GM19372 (cell line): ENCODE results near the gene PGC.

Source experiments
- ATAC-seq: cut with Tn5 transposase; IDR thresholded peaks from one replicate; pipeline ENCODE4 v1.9.1; 2021; ENCODE audit warnings: mild to moderate bottlenecking, low read depth, moderate library complexity; ENCODE audit not compliant: unreplicated experiment

Gene PGC

DNA sequence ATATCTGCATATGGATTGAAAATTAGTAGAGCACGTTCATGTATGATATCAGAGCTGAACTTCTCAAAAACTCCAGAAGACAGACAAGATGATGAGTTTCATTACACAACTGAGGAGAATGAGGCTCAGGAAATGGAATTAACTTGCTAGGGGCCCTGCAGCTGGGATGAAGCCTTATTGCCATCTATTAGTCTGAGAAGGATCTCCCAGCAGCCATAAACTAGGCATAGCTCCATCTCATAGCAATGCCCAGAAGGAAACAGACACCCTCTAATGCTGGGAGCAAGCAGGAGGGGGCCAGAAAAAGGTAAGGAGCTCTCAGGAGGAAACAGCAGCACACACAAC, 29.8 kb downstream of the PGC start:
- ATAC-seq, result no peak

DNA sequence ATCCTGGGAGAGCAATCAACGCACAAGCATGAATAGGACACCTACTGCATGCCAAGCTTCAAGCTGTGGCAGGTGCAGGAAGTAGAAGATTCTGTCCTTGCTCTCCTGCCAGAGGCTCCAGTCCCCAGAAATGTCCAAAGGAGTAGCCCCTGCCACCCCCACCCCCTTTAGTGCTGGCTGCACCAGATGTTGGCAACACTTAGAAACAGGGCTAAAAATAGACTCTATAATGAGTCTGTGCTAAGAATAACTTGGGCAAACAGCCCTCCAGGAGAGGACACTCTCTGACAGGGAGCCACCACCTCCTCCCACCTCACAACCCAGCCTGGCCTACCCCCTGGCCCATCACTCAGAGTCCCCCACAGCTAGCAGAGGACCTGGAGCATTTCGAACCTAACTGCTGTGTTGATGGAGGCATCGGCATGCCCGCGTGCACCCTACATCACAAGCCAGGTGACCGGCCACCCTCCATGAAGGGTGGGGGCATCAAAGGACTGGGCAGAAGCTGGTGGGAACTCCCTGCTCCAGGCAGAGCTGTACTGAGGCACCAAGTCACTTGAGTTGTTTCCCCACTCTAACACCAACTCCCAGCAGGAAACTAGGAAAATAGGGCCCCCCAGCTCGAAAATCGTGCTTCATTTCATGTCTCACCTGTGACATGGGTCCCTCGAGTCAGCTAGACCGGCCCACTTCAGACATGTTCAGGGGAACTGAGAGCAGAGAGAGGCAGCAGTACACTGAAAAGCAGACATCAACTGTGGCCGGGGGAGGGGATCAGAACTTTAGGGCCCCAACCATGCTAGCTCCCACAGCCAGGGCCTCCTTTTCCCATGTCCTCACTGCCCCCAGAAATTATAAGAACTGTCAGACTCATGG, 30.4 kb downstream of the PGC start:
- ATAC-seq, result no peak

- ATAC-seq, result no peak
These were observed 31.2 kb downstream of the PGC start for GRCh38 chr6:41715795-41716515.

- ATAC-seq, result no peak
These were observed 32.5 kb downstream of the PGC start for GRCh38 chr6:41714556-41715273.

GRCh38 chr6:41713650-41714291, 33.4 kb downstream of the PGC start:
- no peak for ATAC-seq

GRCh38 chr6:41713159-41713649, 34.0 kb downstream of the PGC start:
- ATAC-seq, result no peak

GRCh38 chr6:41712651-41713103, 34.5 kb downstream of the PGC start:
- no peak for ATAC-seq

DNA sequence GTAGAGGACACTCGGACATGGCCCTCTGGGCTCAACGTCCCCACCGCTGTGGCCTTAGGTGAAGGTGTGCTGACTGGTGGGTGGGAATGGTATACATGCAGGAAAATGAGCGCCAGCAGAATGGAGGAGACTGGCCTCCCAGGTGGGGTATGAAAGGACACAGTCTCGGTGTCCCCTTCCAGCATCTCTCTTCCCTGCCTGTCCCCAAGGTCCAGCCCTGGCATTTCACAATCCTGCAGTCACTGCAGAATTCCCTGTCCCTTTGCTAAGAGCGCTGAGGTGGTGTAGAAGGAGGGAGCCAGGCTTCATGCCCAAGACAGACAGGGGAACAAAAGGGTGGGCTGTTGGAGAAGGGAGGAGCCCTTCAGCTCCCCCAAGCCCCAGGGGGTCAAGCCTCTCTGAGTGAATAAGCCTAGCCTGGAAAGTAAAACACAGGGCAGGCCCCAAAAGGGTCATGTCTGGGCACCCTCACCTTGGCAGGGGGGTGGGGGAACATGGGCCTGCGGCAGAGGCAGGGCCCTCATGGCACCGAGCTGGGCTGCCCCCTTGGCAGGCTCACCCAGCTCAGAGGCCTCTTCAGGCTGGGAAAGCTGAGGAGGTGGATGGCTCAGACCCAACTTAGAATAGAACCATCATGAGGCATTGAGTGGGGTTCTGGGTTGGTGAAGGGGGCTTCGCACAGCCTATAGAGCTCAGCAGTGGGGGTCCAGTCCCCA, 35.7 kb downstream of the PGC start:
- no peak for ATAC-seq

GRCh38 chr6:41709375-41709774, 37.8 kb downstream of the PGC start:
- no peak for ATAC-seq

DNA sequence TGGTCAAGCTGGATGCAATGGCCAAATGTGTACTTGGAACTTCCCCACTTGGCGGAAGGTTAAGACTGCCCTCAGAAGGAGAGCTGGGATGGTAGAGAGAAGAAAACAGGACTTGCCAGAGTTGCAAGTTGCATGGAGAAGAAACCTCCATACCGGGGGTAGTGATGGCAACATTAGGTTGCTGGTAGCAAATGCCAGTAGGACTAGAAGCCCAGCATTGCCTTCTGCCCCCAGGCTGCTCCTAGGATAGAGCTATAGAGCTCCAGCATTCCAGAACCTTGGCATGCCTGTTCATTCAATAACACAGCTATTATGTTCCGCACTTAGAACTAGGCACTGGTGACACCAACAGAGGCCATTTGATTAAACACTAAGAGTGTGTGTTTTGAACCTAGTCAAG, 38.3 kb downstream of the PGC start:
- no peak for ATAC-seq

GRCh38 chr6:41707565-41708200, 39.5 kb downstream of the PGC start:
- no peak for ATAC-seq

DNA sequence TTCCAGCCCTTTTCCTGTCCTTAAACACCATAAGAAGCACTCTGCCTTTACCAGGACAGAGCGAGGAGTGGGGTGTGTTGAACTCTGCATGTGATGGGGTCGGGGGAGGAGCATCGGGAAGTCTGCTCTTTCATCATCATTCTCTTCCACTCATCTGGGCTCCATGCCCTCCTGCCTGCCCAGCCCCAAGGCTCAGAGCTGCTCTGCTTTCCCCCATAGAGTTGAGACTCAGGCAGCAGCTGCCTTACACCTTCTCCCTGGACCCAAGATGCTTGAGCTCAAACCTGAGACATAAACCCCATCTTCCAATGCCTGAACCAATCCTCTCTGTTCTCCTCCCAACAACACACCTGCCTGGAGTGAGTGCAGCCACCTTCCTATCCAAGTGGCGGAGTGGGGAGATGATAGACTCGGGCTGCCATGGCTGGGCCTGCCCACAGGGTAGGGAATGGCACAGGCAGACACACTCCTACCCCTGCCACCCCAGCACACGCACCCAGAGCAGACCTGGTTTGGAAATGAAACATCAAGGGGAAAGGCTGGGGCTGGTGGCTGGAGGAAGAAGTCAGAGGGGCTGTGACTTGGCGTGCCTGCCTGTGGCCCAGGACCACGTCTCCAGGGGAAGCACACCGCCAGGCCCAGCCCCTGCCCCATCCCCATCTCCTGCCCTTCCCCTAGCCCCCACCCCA, 40.2 kb downstream of the PGC start:
- no peak for ATAC-seq

- ATAC-seq, result peak; percentile 73
These were observed 41.0 kb downstream of the PGC start for GRCh38 chr6:41705996-41706835.

DNA sequence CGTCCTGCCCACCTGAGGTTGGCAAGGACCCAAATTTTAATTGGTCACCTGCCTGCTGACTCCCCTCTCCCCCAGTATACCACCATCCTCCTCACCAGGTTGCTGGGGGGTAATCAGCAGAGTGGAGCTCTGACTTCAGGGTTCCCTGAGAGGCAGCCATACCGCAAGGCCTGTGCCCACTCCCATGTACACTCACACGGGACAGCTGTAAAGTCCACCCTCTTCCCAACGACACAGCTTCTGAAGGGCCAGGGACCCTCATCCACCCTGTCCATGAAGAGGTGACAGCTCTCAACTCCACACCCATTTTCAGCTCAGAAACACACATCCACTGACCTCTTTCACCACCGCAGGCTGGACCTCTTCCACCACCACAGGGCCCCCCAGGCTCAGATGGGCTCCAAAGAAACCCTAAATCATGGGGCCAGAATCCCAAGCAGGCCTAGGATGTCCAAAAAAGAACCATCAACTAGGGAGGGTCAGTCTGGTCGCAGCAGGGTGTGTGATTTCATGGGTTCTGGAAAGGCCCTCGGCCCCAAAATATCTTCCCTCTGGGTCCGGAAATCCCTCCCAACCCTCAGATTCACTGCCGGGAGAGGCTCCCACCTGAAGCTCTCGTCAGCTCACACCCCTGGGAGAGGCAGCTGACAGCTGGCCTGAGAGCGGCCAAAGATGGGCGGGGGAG, 41.7 kb downstream of the PGC start:
- no peak for ATAC-seq

- no peak for ATAC-seq
These were observed 42.4 kb downstream of the PGC start for GRCh38 chr6:41704656-41705310.

GRCh38 chr6:41704028-41704427, 43.2 kb downstream of the PGC start:
- no peak for ATAC-seq
